ENCODE measurements around the gene C18orf63.

DNA sequence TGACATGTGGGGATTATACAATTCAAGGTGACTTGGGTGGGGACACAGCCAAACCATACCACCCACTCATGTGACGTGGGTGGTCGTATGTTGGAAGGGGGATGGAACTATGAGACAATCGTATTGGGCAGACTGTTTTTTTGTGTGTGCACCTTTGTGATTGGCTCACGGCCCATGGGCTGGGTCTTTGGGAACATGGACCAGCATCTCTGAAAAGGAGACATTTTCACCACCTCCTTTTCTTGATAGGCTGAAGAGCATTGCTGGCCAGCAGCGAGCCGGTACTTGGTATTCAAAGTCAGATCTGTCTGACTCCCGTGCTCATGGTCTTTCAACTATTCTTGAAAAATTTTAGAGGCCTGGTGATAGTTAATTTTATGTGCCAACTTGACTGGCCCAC lies 79.4 kb downstream of the C18orf63 start:
- TF ChIP-seq POLR2A (IDR thresholded peaks at IDR 0.05; ENCODE audit: low read length) = no peak
- no peak for TF ChIP-seq GATA1 (IDR thresholded peaks at IDR 0.05; ENCODE audit: low read depth, low read length)

All from erythroblast (primary cell).